Superior temporal gyrus (tissue), 1 donor: ENCODE results near the gene C14orf119.

Experiments
- DNase-seq: peaks from one replicate; pipeline ENCODE4 v3.0.0-alpha.2; 2016; ENCODE audit errors: extremely low spot score

Gene C14orf119

DNA sequence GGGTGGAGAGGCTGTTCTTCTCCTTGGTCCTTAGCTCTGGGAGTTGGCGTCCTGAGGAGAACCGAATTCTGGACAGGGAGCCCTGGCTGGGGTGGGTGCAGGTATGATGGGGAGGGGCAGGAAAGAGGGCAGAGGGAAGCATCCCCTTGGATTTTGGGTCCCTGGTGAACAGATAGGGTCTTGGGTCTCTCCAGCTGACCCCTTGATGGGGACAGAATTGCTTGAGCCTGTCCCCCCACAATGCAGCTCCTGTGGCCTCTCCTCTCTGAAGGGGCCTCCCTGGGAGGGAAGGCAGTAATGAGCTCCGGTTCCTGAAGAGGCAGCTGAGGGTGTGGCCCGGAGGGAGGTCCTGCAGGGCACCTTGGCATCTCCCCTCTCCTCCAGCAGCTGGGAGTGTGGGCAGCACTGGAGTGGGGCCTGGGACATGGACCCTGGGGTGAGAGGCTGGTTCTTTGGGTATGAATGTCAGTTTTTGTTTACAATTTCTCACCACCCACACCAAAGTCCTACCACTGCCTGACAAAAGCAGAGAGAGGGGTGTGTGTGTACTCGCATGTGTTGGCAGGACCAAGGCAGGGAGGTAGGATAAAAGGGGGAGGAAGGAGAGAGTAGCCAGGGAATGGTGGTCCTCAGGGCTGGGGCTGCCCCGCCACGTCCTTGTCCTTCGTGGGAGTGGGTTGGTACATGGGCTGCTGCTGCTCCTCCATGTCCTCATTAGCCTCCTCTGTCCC is 31.4 kb downstream of the C14orf119 start:
- DNase-seq = no peak

DNA sequence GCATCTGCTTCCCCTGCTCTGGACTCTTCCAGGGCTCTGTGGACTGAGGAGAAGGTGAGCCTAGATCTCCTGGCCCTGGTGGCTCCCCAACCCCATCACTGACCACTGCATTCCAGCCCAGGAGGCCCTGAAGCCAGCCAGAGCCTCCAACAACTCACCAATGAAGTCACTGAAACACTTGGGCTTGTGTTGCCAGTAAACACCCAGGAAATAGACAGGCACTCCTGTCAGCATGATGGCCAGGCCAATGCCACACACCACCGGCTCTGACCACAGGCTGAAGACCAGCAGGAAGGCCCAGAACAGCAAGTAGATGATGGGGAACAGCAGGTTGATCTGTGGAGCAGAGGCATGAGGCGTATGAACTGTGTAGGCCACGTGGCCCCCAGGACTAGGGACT is 32.6 kb downstream of the C14orf119 start:
- DNase-seq = no peak

GRCh38 chr14:23128969-23129758 is 33.9 kb downstream of the C14orf119 start:
- DNase-seq = no peak

DNA sequence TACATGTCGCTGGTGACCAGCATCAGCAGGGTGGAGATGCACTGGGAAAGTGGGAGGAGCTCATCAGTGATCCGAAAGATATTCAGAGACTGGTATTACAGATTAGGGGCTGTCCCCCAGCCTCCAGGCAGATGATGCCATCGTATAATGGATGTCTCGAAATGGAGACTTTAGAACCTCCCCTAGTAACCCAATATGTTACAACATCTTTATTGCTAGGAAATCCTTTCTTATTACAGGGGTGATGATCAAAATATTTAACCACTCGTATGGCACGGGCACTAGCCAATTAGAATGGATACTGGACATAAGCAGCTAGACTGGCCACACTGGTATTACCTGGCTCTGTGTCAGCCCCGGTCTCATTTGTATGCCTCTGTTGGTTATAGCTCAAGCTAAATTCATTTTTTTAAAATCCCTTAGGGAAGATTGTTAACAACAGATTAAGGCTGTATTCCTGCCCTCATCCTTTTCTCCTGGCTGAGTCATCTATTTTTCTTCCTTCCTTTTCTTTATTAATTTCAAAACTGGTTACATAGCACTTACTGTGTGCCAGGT is 34.5 kb downstream of the C14orf119 start:
- DNase-seq = no peak

DNA sequence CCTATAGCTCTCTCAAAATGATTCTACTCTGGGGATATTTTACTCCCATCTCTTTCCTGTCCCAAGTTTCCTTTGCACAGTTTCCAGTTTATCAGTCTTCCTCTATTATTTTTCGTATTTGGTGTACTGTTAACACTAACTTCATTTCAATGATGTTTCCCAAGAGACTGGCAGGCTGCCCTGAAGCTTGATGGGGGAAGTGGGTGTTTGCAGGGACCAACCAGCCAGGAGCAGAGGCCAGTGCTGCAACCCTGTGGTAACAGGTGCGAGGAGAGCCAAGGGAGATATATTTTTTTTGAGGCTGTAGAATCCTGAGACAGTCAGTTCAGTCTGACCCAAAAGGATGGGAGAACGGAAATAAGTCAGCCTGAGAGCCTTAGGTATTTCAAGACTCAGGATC is 35.6 kb downstream of the C14orf119 start:
- no peak for DNase-seq

- no peak for DNase-seq
Observed at GRCh38 chr14:23131482-23131881, 36.2 kb downstream of the C14orf119 start.

DNA sequence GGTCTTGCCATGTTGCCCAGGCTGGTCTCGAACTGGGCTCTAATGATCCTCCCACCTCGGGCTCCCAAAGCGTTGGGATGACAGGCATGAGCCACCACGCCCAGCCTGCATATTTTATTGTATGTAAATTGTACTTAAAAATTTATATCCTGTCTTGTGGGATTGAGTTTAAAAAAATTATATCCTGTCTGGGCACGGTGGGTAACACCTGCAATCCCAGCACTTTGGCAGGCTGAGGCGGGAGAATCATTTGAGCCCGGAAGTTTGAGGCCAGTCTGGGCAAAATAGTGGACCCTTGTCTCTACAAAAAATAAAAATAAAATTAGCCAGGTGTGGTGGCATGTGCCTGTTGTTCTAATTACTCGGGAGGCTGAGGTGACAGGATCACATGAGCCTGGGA is 37.7 kb downstream of the C14orf119 start:
- DNase-seq = no peak

DNA sequence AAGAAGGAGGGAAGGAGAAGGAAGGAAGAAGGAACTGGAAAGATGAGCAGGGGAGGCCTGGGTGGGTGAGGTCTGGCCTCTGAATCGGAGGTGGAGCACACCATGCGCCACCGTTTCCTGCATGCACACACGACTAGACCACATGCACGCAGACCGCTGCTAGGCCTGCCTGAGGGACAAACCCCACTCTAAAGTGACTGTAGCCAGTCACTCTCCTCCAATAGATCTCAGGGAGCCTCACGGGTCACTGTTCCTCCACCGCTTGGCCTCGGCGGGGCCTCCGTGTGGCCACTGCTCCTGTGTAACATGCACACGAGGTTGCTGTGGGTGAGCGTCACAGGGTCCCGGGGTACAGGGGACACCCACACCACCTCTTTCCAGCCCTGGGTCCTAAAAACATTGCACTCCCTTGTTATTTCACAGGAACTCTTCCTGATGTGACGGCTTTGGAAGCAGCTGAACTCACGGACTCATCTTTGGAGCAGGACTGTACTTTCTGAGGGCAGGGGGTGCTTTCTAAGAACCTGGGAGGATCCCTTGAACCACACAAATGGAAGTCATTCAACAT is 41.3 kb downstream of the C14orf119 start:
- no peak for DNase-seq

- no peak for DNase-seq
Observed at GRCh38 chr14:23137192-23137812, 42.0 kb downstream of the C14orf119 start.

GRCh38 chr14:23137813-23138535 is 42.7 kb downstream of the C14orf119 start:
- no peak for DNase-seq

- DNase-seq = no peak
Observed at GRCh38 chr14:23139874-23140273, 44.6 kb downstream of the C14orf119 start.

DNA sequence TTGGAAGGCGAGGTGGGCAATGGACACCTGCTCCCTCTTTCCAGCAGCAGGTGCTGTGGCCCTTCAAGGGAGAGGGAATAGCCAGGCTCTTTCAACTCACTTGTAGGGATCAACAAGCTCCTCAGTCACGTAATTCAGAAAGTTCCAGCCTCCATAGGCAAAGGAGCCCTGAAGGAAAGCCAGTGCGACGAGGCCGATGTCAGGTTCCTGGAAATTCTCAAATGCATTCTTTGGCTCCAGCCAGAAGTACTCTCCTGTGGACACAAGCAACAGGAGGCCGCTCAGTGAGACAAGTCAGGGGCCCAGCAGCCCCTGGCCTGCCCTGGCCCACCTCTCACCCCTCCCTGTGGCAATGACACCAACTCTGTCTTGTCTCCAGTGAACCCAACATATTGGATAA is 45.1 kb downstream of the C14orf119 start:
- DNase-seq = no peak

DNA sequence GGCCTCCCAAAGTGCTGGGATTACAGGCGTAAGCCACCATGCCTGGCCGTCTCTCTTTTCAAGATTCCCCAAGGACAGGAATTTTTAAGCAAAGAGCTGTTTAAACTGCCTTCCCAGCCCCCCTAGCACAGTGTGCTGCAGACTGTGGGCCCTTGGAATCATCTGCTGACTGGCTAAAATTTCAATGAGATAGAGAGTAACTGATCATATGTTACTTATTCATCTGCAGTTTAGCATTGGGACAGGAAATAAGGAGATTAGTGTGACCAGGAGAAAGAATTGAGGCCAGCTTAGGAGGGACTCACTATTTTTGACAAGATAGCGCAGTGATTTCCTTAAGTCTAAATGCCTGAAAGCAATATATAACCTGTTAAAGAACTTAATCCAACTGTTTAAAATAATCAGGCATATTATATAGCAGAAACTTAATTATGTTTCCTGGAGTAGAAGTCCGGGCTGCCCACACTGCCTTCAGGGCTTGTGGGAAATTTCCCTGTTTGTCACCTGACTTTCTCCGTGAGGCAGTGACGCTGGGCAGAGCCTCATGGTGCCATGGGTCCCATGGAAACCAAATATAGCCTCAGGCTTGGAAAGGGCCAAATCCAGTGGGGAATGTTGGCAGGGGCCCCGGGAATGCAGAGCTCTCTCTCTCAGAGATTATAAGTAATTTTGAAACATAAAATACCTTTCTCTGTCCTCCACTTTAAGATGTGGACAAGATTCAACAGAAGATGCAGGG is 46.6 kb downstream of the C14orf119 start:
- no peak for DNase-seq

DNA sequence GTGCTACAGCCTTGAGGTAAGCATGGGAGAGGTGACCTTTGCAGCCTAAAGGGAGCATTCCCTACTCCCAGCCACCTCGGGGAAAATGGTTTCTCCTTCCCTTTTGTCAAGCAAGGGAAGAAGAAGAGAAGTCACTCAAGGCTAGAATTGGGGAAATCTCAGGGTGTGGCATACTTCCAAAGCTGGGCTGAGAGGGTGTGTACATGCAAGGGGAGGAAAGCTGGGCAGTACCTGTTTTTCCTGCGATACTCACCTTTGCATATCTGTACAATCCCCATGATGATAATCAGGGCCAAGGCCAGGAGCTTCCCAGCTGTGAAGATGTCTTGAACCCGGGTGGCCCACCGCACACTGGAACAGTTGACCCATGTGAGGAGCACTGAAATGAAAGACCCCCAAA is 47.5 kb downstream of the C14orf119 start:
- no peak for DNase-seq

- no peak for DNase-seq
Observed at GRCh38 chr14:23143911-23144310, 48.6 kb downstream of the C14orf119 start.

DNA sequence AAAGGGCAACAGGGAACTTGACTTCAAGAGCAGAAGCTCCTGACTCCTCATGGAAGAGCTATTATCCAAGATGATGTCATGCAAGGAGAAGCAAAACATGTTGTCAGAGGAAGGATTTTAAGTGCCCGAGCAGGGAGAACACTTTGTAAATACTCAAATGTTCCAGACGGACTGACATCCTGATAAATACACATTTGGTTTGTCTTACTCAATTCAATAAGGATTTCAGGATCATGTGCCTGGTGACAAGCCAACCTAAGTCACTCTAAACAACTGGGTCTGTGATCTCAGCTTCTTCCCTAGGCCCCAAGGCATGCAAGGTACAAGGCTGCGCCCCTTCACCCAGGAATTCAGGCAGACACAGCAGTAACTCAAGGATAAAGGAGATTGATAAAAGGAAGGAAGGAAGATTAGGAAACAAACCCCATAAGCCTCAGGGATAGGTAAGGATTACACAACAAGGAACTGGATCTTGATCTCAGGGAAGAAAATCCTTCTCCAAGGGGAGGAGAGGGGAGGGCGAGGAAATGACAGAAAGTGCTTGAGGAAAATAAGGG is 50.6 kb downstream of the C14orf119 start:
- no peak for DNase-seq

DNA sequence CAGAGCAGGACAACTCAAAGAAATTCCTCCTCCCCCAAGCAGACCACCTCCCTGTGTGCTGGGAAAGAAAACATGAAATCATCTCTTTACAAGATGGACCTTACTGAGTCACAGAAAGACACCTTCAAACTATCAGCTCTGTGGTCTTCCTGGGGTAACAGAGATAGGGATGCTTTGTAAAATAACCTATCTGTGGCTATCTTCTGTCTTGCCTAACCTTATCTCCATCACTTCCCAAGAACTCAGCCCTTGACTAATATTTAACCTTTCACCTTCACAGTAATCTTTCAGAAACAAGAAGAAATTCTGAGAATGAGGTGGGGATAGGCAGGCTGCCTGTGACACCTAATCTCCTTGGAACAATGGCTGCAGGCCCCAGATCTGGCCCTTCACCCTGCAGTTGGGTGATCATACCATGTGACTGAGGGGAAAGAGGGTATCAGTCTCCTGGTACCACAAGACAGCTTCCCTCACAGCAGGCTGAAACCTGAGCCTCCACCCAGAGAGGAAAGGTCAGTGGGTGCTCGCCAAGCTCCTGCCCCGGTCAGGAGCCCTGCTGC is 51.1 kb downstream of the C14orf119 start:
- no peak for DNase-seq

GRCh38 chr14:23146980-23147379 is 51.7 kb downstream of the C14orf119 start:
- DNase-seq = no peak

- DNase-seq = peak; percentile 59
Observed at GRCh38 chr14:23147676-23148075, 52.4 kb downstream of the C14orf119 start.

GRCh38 chr14:23148591-23149249 is 53.4 kb downstream of the C14orf119 start:
- DNase-seq = no peak
